ENCODE results near the gene SIRPG. TPM values are rescaled to one million over a fixed set of nuclear protein-coding genes. Genes with fewer than 3 reads are reported as not detected.
"Not testable (repeated sequence)": the region's sequence is repeated elsewhere in the genome, so short reads cannot be mapped to it uniquely, and the experiment has no call there.

SIRPG gene
- total and polyA plus RNA-seq, 8 donors = 0.98 to 1.1 TPM; not detected in 6

- TF ChIP-seq POLR2A (IDR thresholded peaks at IDR 0.05) = no peak
- TF ChIP-seq EP300 (IDR thresholded peaks at IDR 0.05) = no peak
- no peak for TF ChIP-seq CTCF (IDR thresholded peaks at IDR 0.05)
- Histone ChIP-seq H3K4me1 (no peaks in the 10 kb centered on the region), H3K36me3 (no peaks in the 10 kb centered on the region), H3K27ac (no peak overlapping the region), H3K9me3 (peaks cover 0 to 7% (median 2%) of the 10 kb centered on the region in 4 donors), H3K4me3 (no peak overlapping the region), H3K27me3 (no peaks in the 10 kb centered on the region)
- no peak for DNase-seq
- WGBS, 5 donors = 52 to 66% (median 59%) methylated on average over 3 of the region's 3 CpGs
- intact Hi-C loops (cut with DNase I; ENCODE audit: low total_unique reads) = no loop called here
These were observed 6.1 kb downstream of the SIRPG start for GRCh38 chr20:1651268-1652058.

- Histone ChIP-seq H3K4me1 (no peaks in the 10 kb centered on the region), H3K27ac (no peak overlapping the region), H3K36me3 (no peaks in the 10 kb centered on the region), H3K9me3 (no peaks in the 10 kb centered on the region), H3K27me3 (peaks cover 0 to 21% (median 0%) of the 10 kb centered on the region in 3 donors), H3K4me3 (no peak overlapping the region)
- DNase-seq = no peak
- WGBS, 5 donors = 51 to 73% (median 61%) methylated on average over 5 of the region's 5 CpGs
- TF ChIP-seq EP300 (IDR thresholded peaks at IDR 0.05) (no peak), POLR2A (IDR thresholded peaks at IDR 0.05) (no peak), POLR2AphosphoS5 (IDR thresholded peaks at IDR 0.05) (no peak), CTCF (IDR thresholded peaks at IDR 0.05) (no peak)
- intact Hi-C loops (cut with DNase I; ENCODE audit: low total_unique reads) = no loop called here
These were observed 9.5 kb downstream of the SIRPG start for GRCh38 chr20:1648101-1648500.

- H3K9me3 ChIP-seq = no peaks in the 10 kb centered on the region
- H3K27ac ChIP-seq = no peak overlapping the region
- intact Hi-C loops (cut with DNase I; ENCODE audit: low total_unique reads) = no loop called here
- H3K4me1 ChIP-seq = no peaks in the 10 kb centered on the region
- no peak for DNase-seq
- H3K36me3 ChIP-seq = no peaks in the 10 kb centered on the region
- H3K27me3 ChIP-seq = peaks cover 0 to 21% (median 0%) of the 10 kb centered on the region in 3 donors
- no peak overlapping the region for H3K4me3 ChIP-seq
- no peak for TF ChIP-seq POLR2AphosphoS5 (IDR thresholded peaks at IDR 0.05)
- WGBS, 5 donors = 85 to 92% (median 90%) methylated on average over 3 of the region's 3 CpGs
These were observed 10.6 kb downstream of the SIRPG start for GRCh38 chr20:1646975-1647431.

GRCh38 chr20:1644101-1644962 is 13.2 kb downstream of the SIRPG start:
- Histone ChIP-seq H3K36me3 (no peaks in the 10 kb centered on the region), H3K27me3 (peaks cover 0 to 21% (median 0%) of the 10 kb centered on the region in 3 donors), H3K27ac (no peak overlapping the region), H3K9me3 (peaks cover 0 to 7% (median 2%) of the 10 kb centered on the region in 4 donors), H3K4me3 (no peak overlapping the region), H3K4me1 (no peaks in the 10 kb centered on the region)
- intact Hi-C loops (cut with DNase I; ENCODE audit: low total_unique reads) = no loop called here
- TF ChIP-seq POLR2AphosphoS5 (IDR thresholded peaks at IDR 0.05) (no peak), CTCF (IDR thresholded peaks at IDR 0.05) (no peak)
- 73 to 90% (median 85%) methylated on average over 8 of the region's 8 CpGs for WGBS, 5 donors
- DNase-seq = no peak

GRCh38 chr20:1638643-1639042 is 18.9 kb downstream of the SIRPG start:
- DNase-seq; H3K27ac ChIP-seq; H3K36me3 ChIP-seq; intact Hi-C loops (cut with DNase I; ENCODE audit: low total_unique reads); H3K9me3 ChIP-seq; H3K4me1 ChIP-seq; H3K4me3 ChIP-seq; H3K27me3 ChIP-seq: not testable (repeated sequence)
- 72 to 94% (median 82%) methylated on average over 2 of the region's 2 CpGs for WGBS, 5 donors

Data from stomach (tissue), 9 donors.